ENCODE results near the gene HTR3B. TPM values are rescaled to one million over a fixed set of nuclear protein-coding genes. Genes with fewer than 3 reads are reported as not detected.
"Not testable (repeated sequence)": the region's sequence is repeated elsewhere in the genome, so short reads cannot be mapped to it uniquely, and the experiment has no call there.

HTR3B gene
- total RNA-seq, 6 donors from 2014 or later: not detected

DNA sequence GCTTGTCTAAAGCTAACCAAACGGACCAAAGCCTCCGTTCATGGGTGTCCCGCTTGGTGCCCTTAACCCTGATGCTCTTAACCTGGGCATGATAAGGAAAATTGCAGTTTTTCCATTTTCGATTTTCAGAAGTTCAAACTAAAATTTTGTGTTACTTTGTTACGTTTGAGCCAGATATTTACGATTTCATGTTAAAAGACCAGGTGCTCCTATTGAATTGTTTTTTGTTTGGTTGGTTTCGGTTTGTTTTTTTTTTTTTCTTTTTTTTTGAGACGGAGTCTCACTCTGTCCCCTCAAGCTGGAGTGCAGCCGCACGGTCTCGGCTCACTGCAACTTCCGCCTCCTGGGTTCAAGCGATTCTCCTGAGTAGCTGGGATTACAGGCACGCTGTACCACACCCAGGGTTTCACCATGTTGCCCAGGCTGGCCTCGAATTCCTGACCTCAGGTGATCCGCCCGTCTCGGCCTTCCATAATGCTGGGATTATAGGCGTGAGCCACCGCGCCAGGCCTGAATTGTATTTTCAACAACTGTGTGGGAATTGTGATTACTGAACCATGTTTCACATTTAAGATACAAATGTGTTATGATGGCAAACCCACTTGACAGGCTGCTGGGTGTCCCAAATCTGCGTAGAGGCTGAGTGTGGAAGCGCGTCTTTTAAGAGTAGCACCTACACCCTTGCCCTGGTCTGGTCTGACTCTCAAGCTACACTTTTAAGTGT lies 28.4 kb upstream of the HTR3B start:
- Histone ChIP-seq H3K27me3 (no peaks in the 10 kb centered on the region), H3K27ac (peak overlapping the region; percentile 92 to 95 (median 93)), H3K4me1 (peaks cover 13 to 39% (median 23%) of the 10 kb centered on the region in 4 donors), H3K4me3 (peak overlapping the region in 3 of 4 donors; percentile 89 to 95 (median 92)), H3K36me3 (no peaks in the 10 kb centered on the region), H3K9me3 (no peaks in the 10 kb centered on the region)
- no peak for ATAC-seq (ENCODE audit: low FRiP score in 2 of 2)
- 85 to 86% methylated on average over 24 of the region's 24 CpGs for WGBS, 2 donors
- no peak for DNase-seq
- TF ChIP-seq POLR2AphosphoS5 (IDR thresholded peaks at IDR 0.05) (no peak), POLR2A (IDR thresholded peaks at IDR 0.05) (no peak), EP300 (IDR thresholded peaks at IDR 0.05) (no peak)
- TF ChIP-seq, protein P1, sequence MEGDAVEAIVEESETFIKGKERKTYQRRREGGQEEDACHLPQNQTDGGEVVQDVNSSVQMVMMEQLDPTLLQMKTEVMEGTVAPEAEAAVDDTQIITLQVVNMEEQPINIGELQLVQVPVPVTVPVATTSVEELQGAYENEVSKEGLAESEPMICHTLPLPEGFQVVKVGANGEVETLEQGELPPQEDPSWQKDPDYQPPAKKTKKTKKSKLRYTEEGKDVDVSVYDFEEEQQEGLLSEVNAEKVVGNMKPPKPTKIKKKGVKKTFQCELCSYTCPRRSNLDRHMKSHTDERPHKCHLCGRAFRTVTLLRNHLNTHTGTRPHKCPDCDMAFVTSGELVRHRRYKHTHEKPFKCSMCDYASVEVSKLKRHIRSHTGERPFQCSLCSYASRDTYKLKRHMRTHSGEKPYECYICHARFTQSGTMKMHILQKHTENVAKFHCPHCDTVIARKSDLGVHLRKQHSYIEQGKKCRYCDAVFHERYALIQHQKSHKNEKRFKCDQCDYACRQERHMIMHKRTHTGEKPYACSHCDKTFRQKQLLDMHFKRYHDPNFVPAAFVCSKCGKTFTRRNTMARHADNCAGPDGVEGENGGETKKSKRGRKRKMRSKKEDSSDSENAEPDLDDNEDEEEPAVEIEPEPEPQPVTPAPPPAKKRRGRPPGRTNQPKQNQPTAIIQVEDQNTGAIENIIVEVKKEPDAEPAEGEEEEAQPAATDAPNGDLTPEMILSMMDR (IDR thresholded peaks at IDR 0.05): no peak

DNA sequence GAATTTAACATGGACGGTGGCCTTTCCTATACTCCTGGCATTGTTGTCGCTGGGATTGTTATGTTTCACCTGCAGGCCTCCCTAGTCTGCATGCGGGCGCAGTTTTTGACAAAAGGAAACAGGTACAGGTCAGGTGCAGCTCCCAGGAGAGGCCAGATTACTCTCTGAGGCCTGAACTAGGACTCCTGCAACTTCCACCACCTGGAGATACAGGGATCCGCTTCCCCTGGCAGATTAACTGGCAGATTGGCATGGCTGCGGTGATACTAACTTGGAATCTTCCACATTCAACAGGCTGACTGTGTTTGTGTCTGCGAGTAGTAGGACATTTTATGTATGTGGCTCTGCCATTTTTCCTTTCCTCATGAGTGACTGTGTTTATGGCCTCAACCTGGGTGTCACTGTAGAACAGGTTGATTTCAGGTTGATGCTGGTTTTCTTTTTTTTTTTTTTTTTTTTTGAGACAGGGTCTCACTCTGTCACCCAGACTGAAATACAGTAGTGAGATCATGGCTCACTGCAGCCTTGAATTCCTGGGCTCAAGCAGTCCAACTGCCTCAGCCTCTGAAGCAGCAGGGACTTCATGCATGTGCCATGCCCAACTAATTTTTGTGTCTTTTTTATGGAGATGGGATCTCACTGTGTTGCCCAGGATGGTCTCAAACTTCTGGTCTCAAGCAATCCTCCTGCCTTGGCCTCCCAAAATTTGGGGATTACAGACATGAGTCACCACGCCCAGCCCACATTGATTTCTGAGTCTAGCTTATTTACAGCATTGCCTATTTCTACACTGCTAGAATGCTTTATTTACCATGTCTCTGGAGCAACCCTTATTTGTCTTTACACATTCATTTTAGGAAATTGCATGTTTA lies 27.6 kb upstream of the HTR3B start:
- ATAC-seq (ENCODE audit: low FRiP score in 2 of 2) (no peak), DNase-seq (no peak)
- no peak for TF ChIP-seq POLR2AphosphoS5 (IDR thresholded peaks at IDR 0.05)
- no peak for TF ChIP-seq EP300 (IDR thresholded peaks at IDR 0.05)
- TF ChIP-seq POLR2A (IDR thresholded peaks at IDR 0.05): no peak
- TF ChIP-seq, protein P1 (IDR thresholded peaks at IDR 0.05): no peak
- H3K27me3 ChIP-seq: no peaks in the 10 kb centered on the region
- WGBS, 2 donors: 97 to 99% methylated on average over 6 to 8 of the region's 8 CpGs
- no peaks in the 10 kb centered on the region for H3K9me3 ChIP-seq
- peaks cover 13 to 36% (median 23%) of the 10 kb centered on the region in 4 donors for H3K4me1 ChIP-seq
- no peaks in the 10 kb centered on the region for H3K36me3 ChIP-seq
- no peak overlapping the region for H3K27ac ChIP-seq
- H3K4me3 ChIP-seq: no peak overlapping the region

DNA sequence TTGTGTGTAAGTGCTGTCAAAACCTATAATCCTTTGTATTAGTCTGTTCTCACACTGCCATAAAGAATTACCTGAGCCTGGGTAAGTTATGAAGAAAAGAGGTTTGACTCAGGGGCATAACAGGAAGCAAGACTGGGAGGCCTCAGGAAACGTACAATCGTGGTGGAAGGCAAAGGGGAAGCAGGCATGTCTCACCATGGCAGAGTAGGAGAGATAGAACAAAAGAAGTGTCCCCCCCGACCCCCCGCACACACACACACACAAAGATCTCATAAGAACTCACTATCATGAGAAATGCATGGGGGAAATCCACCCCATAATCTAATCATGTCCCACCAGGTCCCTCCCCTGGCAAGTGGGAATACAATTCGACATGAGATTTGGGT lies 26.9 kb upstream of the HTR3B start:
- no peak for TF ChIP-seq POLR2AphosphoS5 (IDR thresholded peaks at IDR 0.05)
- TF ChIP-seq EP300 (IDR thresholded peaks at IDR 0.05): no peak
- TF ChIP-seq, protein P1 (IDR thresholded peaks at IDR 0.05): no peak
- TF ChIP-seq POLR2A (IDR thresholded peaks at IDR 0.05): no peak
- H3K9me3 ChIP-seq: no peaks in the 10 kb centered on the region
- WGBS, 2 donors: 53 to 57% methylated on average over 5 of the region's 5 CpGs
- H3K4me1 ChIP-seq: peaks cover 12 to 30% (median 22%) of the 10 kb centered on the region in 4 donors
- H3K36me3 ChIP-seq: no peaks in the 10 kb centered on the region
- no peaks in the 10 kb centered on the region for H3K27me3 ChIP-seq
- no peak overlapping the region for H3K27ac ChIP-seq
- DNase-seq (no peak), ATAC-seq (ENCODE audit: low FRiP score in 2 of 2) (no peak)
- H3K4me3 ChIP-seq: no peak overlapping the region

DNA sequence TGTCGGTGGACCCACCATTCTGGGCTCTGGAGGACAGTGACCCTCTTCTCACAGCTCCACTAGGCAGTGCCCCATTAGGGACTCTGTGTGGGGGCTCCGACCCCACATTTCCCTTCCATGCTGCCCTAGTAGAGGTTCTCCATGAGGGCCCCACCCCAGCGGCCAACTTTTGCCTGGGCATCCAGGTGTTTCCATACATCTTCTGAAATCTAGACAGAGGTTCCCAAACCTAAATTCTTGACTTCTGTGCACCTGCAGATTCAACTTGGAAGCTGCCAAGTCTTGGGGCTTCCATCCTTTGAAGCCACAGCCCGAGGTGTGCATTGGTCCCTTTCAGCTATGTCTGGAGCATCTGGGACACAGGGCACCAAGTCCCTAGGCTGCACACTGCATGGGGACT lies 25.1 kb upstream of the HTR3B start:
- H3K9me3 ChIP-seq; H3K27me3 ChIP-seq; H3K4me3 ChIP-seq; H3K36me3 ChIP-seq; H3K27ac ChIP-seq; DNase-seq; ATAC-seq (ENCODE audit: low FRiP score in 2 of 2): not testable (repeated sequence)
- peaks cover 5 to 12% (median 7%) of the 10 kb centered on the region in 4 donors for H3K4me1 ChIP-seq
- WGBS, 2 donors: 96 to 100% methylated on average over 3 of the region's 4 CpGs

DNA sequence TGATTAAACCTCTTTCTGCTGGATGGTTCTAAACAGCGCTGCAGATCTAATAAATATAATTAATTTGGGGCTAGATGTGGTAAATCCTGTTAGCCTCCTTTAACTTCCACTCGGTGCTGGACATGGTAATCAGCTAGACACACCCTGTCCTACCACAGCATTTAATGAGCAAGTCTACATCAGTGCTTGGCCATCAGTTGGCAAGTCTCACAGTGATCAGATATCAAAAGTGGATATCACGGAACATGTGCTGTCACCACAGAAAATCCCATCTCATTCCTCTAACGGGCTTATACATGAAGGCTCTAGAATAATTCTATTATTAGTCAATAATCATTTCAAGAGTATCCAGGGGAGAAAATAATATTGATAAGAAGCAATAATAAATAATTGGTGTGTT lies 23.6 kb upstream of the HTR3B start:
- H3K27me3 ChIP-seq: no peaks in the 10 kb centered on the region
- no peaks in the 10 kb centered on the region for H3K36me3 ChIP-seq
- ATAC-seq (ENCODE audit: low FRiP score in 2 of 2) (no peak), DNase-seq (no peak)
- H3K9me3 ChIP-seq: no peaks in the 10 kb centered on the region
- no peak overlapping the region for H3K4me3 ChIP-seq
- peaks cover under 1 to 5% (median 3%) of the 10 kb centered on the region in 4 donors for H3K4me1 ChIP-seq
- H3K27ac ChIP-seq: no peak overlapping the region
- TF ChIP-seq, protein P1 (IDR thresholded peaks at IDR 0.05): no peak
- no peak for TF ChIP-seq POLR2A (IDR thresholded peaks at IDR 0.05)
- no peak for TF ChIP-seq POLR2AphosphoS5 (IDR thresholded peaks at IDR 0.05)
- TF ChIP-seq EP300 (IDR thresholded peaks at IDR 0.05): no peak
- 70 to 81% methylated on average over 4 of the region's 4 CpGs for WGBS, 2 donors

All from upper lobe of left lung (tissue), 6 donors.